ENCODE results near the gene TMEM132D.

GRCh38 chr12:129064209-129064855 is 839.5 kb downstream of the TMEM132D start:
- no peak for TF ChIP-seq HMGXB4 (CRISPR knock-in tag; IDR thresholded peaks at IDR 0.05)
- TF ChIP-seq CREM (CRISPR knock-in tag; IDR thresholded peaks at IDR 0.05): no peak
- no peak for TF ChIP-seq CTCF (IDR thresholded peaks at IDR 0.05)
- no peak for TF ChIP-seq ESRRA (CRISPR knock-in tag; IDR thresholded peaks at IDR 0.05; ENCODE audit: borderline replicate concordance)
- TF ChIP-seq CBFB (CRISPR knock-in tag; IDR thresholded peaks at IDR 0.05; ENCODE audit: low read depth): no peak
- no peak for TF ChIP-seq ZMAT4 (CRISPR knock-in tag; IDR thresholded peaks at IDR 0.05)
- no peak for TF ChIP-seq MAX (CRISPR knock-in tag; IDR thresholded peaks at IDR 0.05)
- no peak for TF ChIP-seq MLX (CRISPR knock-in tag; IDR thresholded peaks at IDR 0.05)
- no peak for TF ChIP-seq ZNF121 (CRISPR knock-in tag; IDR thresholded peaks at IDR 0.05)
- TF ChIP-seq NR1H2 (CRISPR knock-in tag; IDR thresholded peaks at IDR 0.05): no peak
- no peak for TF ChIP-seq E2F4 (CRISPR knock-in tag; IDR thresholded peaks at IDR 0.05; ENCODE audit: borderline replicate concordance, low read depth)
- no peak for TF ChIP-seq ZNF232 (CRISPR knock-in tag; IDR thresholded peaks at IDR 0.05)

Measured in WTC11 (cell line).